Measurements from ENCODE around the gene NPLOC4. TPM values are rescaled to one million over a fixed set of nuclear protein-coding genes. Genes with fewer than 3 reads are reported as not detected.
A peak's percentile ranks its signal among the peaks of the same experiment; 100 is the strongest.

NPLOC4 gene
- total RNA-seq, 1 experiment from 2014 or later, result 208 TPM

- CTCF ChIA-PET, result no interaction called here
- Histone ChIP-seq H3K9me3 (ENCODE audit: insufficient read depth, low read depth) (no peaks in the 10 kb centered on the region), H3K27ac (no peak overlapping the region), H3K4me1 (replicated peaks; ENCODE audit: insufficient read depth) (peaks cover 27% of the 10 kb centered on the region), H3F3A (ENCODE audit: insufficient read depth, low read depth) (peaks cover 26% of the 10 kb centered on the region), H3K4me2 (no peak overlapping the region), H3K27me3 (ENCODE audit: insufficient read depth, low read depth) (no peaks in the 10 kb centered on the region), H2AFZ (no peak overlapping the region), H4K20me1 (ENCODE audit: insufficient read depth) (no peaks in the 10 kb centered on the region), H3K9me2 (ENCODE audit: insufficient read depth) (no peaks in the 10 kb centered on the region), H3K36me3 (ENCODE audit: low read depth) (no peaks in the 10 kb centered on the region), H3K4me3 (no peak overlapping the region), H3K79me2 (ENCODE audit: low read depth) (peaks cover 37% of the 10 kb centered on the region)
- no peak for DNase-seq
- intact Hi-C loops (cut with micrococcal nuclease; ENCODE audit: unreplicated experiment), result no loop called here
- TF ChIP-seq CTCF (conservative IDR thresholded peaks at IDR 0.05), result no peak
- no peak for TF ChIP-seq EZH2 (IDR thresholded peaks at IDR 0.05; ENCODE audit: low read depth)
- no TSS peak for BruUV-seq (replicated peaks)
- POLR2A ChIA-PET (ENCODE audit: unreplicated experiment), result interaction anchor here (0.7 kb wide), 1 partner anchor 169 kb away, joined by 6 read pairs; the partner anchor contains the start of gene MCRIP1
Measured at GRCh38 chr17:81664051-81664470, 27.1 kb upstream of the NPLOC4 start.

- Histone ChIP-seq H3K36me3 (ENCODE audit: low read depth) (no peaks in the 10 kb centered on the region), H2AFZ (no peak overlapping the region), H3K4me2 (no peak overlapping the region), H4K20me1 (ENCODE audit: insufficient read depth) (no peaks in the 10 kb centered on the region), H3K4me1 (replicated peaks; ENCODE audit: insufficient read depth) (peaks cover 31% of the 10 kb centered on the region), H3K79me2 (ENCODE audit: low read depth) (peaks cover 20% of the 10 kb centered on the region), H3K27me3 (ENCODE audit: insufficient read depth, low read depth) (no peaks in the 10 kb centered on the region), H3F3A (ENCODE audit: insufficient read depth, low read depth) (peaks cover 30% of the 10 kb centered on the region), H3K27ac (no peak overlapping the region), H3K9me3 (ENCODE audit: insufficient read depth, low read depth) (no peaks in the 10 kb centered on the region), H3K4me3 (no peak overlapping the region), H3K9me2 (ENCODE audit: insufficient read depth) (no peaks in the 10 kb centered on the region)
- ChIA-PET CTCF (no interaction called here), POLR2A (ENCODE audit: unreplicated experiment) (no interaction called here)
- DNase-seq, result no peak
- intact Hi-C loops (cut with micrococcal nuclease; ENCODE audit: unreplicated experiment), result no loop called here
- TF ChIP-seq CTCF (conservative IDR thresholded peaks at IDR 0.05), result no peak
- TF ChIP-seq EZH2 (IDR thresholded peaks at IDR 0.05; ENCODE audit: low read depth), result no peak
- no TSS peak for BruUV-seq (replicated peaks)
Measured at GRCh38 chr17:81662002-81662401, 25.1 kb upstream of the NPLOC4 start.

GRCh38 chr17:81660441-81660840 lies 23.5 kb upstream of the NPLOC4 start:
- Histone ChIP-seq H3K79me2 (ENCODE audit: low read depth) (peaks cover 7% of the 10 kb centered on the region), H3K4me3 (no peak overlapping the region), H3K9me3 (ENCODE audit: insufficient read depth, low read depth) (no peaks in the 10 kb centered on the region), H3K27me3 (ENCODE audit: insufficient read depth, low read depth) (no peaks in the 10 kb centered on the region), H3K4me1 (replicated peaks; ENCODE audit: insufficient read depth) (peaks cover 30% of the 10 kb centered on the region), H2AFZ (no peak overlapping the region), H3K27ac (peak overlapping the region; percentile 65), H3K36me3 (ENCODE audit: low read depth) (no peaks in the 10 kb centered on the region), H3K4me2 (peak overlapping the region; percentile 68), H4K20me1 (ENCODE audit: insufficient read depth) (no peaks in the 10 kb centered on the region), H3K9me2 (ENCODE audit: insufficient read depth) (no peaks in the 10 kb centered on the region), H3F3A (ENCODE audit: insufficient read depth, low read depth) (peaks cover 30% of the 10 kb centered on the region)
- no TSS peak for BruUV-seq (replicated peaks)
- no peak for TF ChIP-seq CTCF (conservative IDR thresholded peaks at IDR 0.05)
- no peak for TF ChIP-seq EZH2 (IDR thresholded peaks at IDR 0.05; ENCODE audit: low read depth)
- POLR2A ChIA-PET (ENCODE audit: unreplicated experiment), result interaction anchor here (0.5 kb wide), 2 partner anchors 30 to 43 kb away, joined by 3 read pairs; partner anchors contain the start of gene MRPL12
- intact Hi-C loops (cut with micrococcal nuclease; ENCODE audit: unreplicated experiment), result no loop called here
- CTCF ChIA-PET, result no interaction called here
- no peak for DNase-seq
